NT2/D1 (cell line): ENCODE measurements around the gene RSPH6A.

ENCODE experiments used
- DNase-seq: peaks from one replicate; pipeline ENCODE4 v3.0.0-alpha.2; 2011; ENCODE audit warnings: low read depth, low spot score
- H3K27me3 ChIP-seq: 2 replicates; pipeline ENCODE4 v1.6.0; 2011; ENCODE audit warnings: mild to moderate bottlenecking; ENCODE audit not compliant: insufficient read length, insufficient read depth
- H3K36me3 ChIP-seq: 2 replicates; pipeline ENCODE4 v1.6.1; 2011; ENCODE audit warnings: mild to moderate bottlenecking, low read length, mixed read lengths; ENCODE audit not compliant: insufficient read depth, insufficient read length
- H3K4me1 ChIP-seq: 2 replicates; pipeline ENCODE4 v1.5.1; 2011; ENCODE audit not compliant: insufficient read depth, insufficient read length
- H3K4me3 ChIP-seq: 2 replicates; pipeline ENCODE4 v1.5.1; 2011; ENCODE audit warnings: low read depth; ENCODE audit not compliant: insufficient read length
- H3K9ac ChIP-seq: 2 replicates; pipeline ENCODE4 v1.6.0; 2011; ENCODE audit warnings: low read depth; ENCODE audit not compliant: insufficient read length
- H3K9me3 ChIP-seq: 2 replicates; pipeline ENCODE4 v1.5.1; 2011; ENCODE audit warnings: mild to moderate bottlenecking, low read length; ENCODE audit not compliant: insufficient read depth
- SUZ12 ChIP-seq: IDR thresholded peaks from 2 replicates; pipeline ENCODE4 v1.6.1; 2011; ENCODE audit not compliant: insufficient read length, insufficient read depth; ENCODE audit errors: extremely low read depth
- YY1 ChIP-seq: IDR thresholded peaks from 2 replicates; pipeline ENCODE4 v1.6.1; 2011; ENCODE audit not compliant: insufficient read length, insufficient read depth
- ZNF274 ChIP-seq: IDR thresholded peaks from 2 replicates; pipeline ENCODE4 v1.6.1; 2011; ENCODE audit warnings: mild to moderate bottlenecking, low read depth, low read length

The RSPH6A gene

GRCh38 chr19:45769821-45770191, 45.3 kb downstream of the RSPH6A start:
- H3K9me3 ChIP-seq, result no peaks in the 10 kb centered on the region
- no peaks in the 10 kb centered on the region for H3K27me3 ChIP-seq
- TF ChIP-seq YY1, result no peak
- no peak for TF ChIP-seq ZNF274
- no peak for TF ChIP-seq SUZ12
- peaks cover 17% of the 10 kb centered on the region for H3K4me1 ChIP-seq
- H3K9ac ChIP-seq, result peak overlapping the region; percentile 89
- DNase-seq, result no peak
- H3K4me3 ChIP-seq, result peak overlapping the region; percentile 66
- peaks cover 35% of the 10 kb centered on the region for H3K36me3 ChIP-seq

- H3K9me3 ChIP-seq, result no peaks in the 10 kb centered on the region
- H3K36me3 ChIP-seq, result peaks cover 31% of the 10 kb centered on the region
- TF ChIP-seq ZNF274 (no peak), SUZ12 (no peak), YY1 (no peak)
Measured at GRCh38 chr19:45768984-45769782, 45.9 kb downstream of the RSPH6A start, which contains the start of gene SIX5. Gene SIX5 (minus strand): TSS chr19:45769252. CDS start chr19:45768844, 408 bp downstream.

GRCh38 chr19:45768655-45768983, 46.5 kb downstream of the RSPH6A start:
- Histone ChIP-seq H3K27me3 (no peaks in the 10 kb centered on the region), H3K9me3 (no peaks in the 10 kb centered on the region), H3K9ac (peak overlapping the region; percentile 94), H3K4me1 (peaks cover 20% of the 10 kb centered on the region), H3K36me3 (peaks cover 31% of the 10 kb centered on the region), H3K4me3 (peak overlapping the region; percentile 80)
- TF ChIP-seq ZNF274 (no peak), YY1 (no peak), SUZ12 (no peak)
- no peak for DNase-seq

More at GRCh38 chr19:45768984-45769782, 45.9 kb downstream of the RSPH6A start, which contains the start of gene SIX5:
- Histone ChIP-seq H3K9ac (peak within 1 kb of the TSS; percentile 94), H3K4me3 (peak within 1 kb of the TSS; percentile 80), H3K27me3 (no peaks in the 10 kb centered on the region), H3K4me1 (peaks cover 17% of the 10 kb centered on the region)
- DNase-seq, result peak; percentile 93

GRCh38 chr19:45767881-45768654, 47.0 kb downstream of the RSPH6A start:
- TF ChIP-seq SUZ12, result no peak
- TF ChIP-seq YY1, result no peak
- no peak for TF ChIP-seq ZNF274
- no peaks in the 10 kb centered on the region for H3K9me3 ChIP-seq
- peaks cover 22% of the 10 kb centered on the region for H3K4me1 ChIP-seq
- H3K36me3 ChIP-seq, result peaks cover 25% of the 10 kb centered on the region
- H3K27me3 ChIP-seq, result no peaks in the 10 kb centered on the region
- peak overlapping the region; percentile 80 for H3K4me3 ChIP-seq
- DNase-seq, result no peak
- peak overlapping the region; percentile 94 for H3K9ac ChIP-seq

GRCh38 chr19:45767410-45767880, 47.7 kb downstream of the RSPH6A start:
- no peaks in the 10 kb centered on the region for H3K27me3 ChIP-seq
- H3K4me1 ChIP-seq, result peaks cover 21% of the 10 kb centered on the region
- H3K36me3 ChIP-seq, result peaks cover 20% of the 10 kb centered on the region
- no peak for DNase-seq
- H3K9me3 ChIP-seq, result no peaks in the 10 kb centered on the region
- TF ChIP-seq SUZ12, result no peak
- peak overlapping the region; percentile 80 for H3K4me3 ChIP-seq
- H3K9ac ChIP-seq, result peak overlapping the region; percentile 94

- Histone ChIP-seq H3K9ac (peak overlapping the region; percentile 79), H3K36me3 (peaks cover 17% of the 10 kb centered on the region), H3K9me3 (no peaks in the 10 kb centered on the region), H3K4me1 (peaks cover 16% of the 10 kb centered on the region), H3K27me3 (no peaks in the 10 kb centered on the region), H3K4me3 (peak overlapping the region; percentile 80)
- TF ChIP-seq SUZ12, result no peak
- no peak for TF ChIP-seq YY1
- TF ChIP-seq ZNF274, result no peak
- DNase-seq, result no peak
Measured at GRCh38 chr19:45766869-45767346, 48.2 kb downstream of the RSPH6A start.

- no peak for DNase-seq
- Histone ChIP-seq H3K36me3 (peaks cover 12% of the 10 kb centered on the region), H3K27me3 (peaks cover 3% of the 10 kb centered on the region), H3K9me3 (no peaks in the 10 kb centered on the region), H3K9ac (peak overlapping the region; percentile 79), H3K4me1 (peaks cover 15% of the 10 kb centered on the region), H3K4me3 (peak overlapping the region; percentile 80)
- TF ChIP-seq ZNF274, result no peak
- no peak for TF ChIP-seq SUZ12
- TF ChIP-seq YY1, result no peak
Measured at GRCh38 chr19:45766296-45766868, 48.7 kb downstream of the RSPH6A start.
